Measurements from ENCODE around the gene CABP4.
A peak's percentile ranks its signal among the peaks of the same experiment; 100 is the strongest.
"Not testable (repeated sequence)": the region's sequence is repeated elsewhere in the genome, so short reads cannot be mapped to it uniquely, and the experiment has no call there.

CABP4 gene

DNA sequence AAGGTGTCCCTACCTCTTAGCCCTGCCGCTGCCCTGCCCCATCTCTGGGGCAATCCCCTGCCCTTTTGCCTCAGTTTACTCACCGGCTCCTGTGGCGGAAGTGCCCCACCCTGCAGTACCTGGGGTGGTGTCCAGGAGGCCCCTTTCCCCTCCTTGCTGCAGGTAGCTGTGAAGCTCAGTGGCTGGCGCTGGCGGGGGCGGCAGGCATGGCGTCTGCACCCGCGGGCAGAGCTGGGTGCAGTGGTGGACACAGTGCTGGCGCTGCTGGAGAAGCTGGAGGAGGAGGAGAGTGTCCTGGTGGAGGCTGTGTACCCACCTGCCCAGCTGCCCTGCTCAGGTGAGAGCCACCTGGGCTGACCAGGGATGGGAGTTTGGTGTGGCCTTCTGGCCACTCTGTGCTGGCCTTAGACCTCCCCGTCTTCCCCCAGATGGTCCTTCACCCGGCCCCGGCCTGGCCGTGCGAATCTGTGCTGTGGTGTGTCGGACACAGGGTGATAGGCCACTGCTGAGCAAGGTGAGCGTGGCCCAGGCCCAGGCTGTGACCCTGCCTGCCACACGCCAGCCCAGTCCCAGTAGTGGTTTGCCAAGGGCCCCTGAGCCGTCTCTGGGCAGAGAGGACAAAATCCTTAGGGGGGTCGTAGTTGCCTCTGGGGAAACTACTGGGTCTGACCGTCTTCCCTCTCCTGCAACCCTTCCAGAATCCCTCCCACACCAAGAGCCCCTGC is 35.7 kb upstream of the CABP4 start:
- DNase-seq, result no peak

GRCh38 chr11:67420147-67420645 is 35.0 kb upstream of the CABP4 start:
- no peak for DNase-seq

DNA sequence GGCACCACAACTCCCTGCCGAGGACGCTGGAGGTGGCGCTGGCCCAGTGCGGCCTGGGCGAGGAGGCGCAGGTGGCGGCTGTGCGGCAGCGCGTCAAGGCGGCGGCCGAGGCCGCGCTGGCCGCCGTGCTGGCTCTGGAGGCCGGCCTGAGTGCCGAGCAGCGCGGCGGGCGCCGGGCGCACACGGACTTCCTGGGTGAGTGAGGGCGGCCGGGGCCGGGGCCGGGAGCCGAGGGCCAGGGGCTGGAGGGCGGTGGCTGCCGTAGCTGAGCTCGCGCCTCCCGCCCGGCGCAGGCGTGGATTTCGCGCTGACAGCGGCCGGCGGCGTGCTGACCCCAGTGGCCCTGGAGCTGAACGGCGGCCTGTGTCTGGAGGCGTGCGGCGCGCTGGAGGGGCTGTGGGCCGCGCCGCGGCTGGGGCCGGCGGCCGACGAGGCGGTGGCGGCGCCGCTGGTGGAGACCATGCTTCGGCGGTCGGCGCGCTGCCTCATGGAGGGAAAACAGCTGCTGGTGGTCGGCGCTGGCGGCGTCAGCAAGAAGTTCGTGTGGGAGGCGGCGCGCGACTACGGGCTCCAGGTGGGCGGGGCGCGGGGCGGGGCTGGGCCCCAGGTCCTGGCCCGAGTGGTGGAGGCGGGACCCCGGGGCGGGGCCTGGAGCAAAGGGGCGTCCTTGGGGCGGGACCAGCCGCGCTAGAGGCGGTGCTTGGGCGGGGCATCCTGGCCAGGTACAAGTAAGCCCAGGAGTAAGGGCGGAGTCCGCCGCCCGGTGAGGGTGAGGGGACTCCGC is 34.3 kb upstream of the CABP4 start:
- peak; percentile 98 for DNase-seq

- no peak for DNase-seq
Observed at GRCh38 chr11:67421430-67422031, 33.6 kb upstream of the CABP4 start.

DNA sequence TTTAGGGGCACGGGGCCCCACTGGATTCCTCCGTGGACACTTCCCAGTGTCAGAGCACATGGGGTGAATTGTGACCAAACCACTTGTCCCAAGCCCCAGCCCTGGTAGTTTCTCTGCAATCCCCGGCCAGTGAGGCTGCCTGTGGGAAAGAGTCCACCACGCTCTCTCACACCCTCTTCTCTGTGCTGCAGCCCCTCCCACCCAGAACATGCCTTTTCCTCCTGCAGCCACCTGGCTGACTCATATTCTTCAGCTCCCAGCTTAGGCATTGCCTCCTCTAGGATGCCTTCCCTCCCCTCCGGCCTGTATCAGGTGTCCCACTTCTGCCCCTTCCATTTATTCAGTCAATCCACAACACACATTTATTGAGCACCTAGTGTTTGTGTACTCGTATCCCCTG is 32.3 kb upstream of the CABP4 start:
- DNase-seq, result no peak

GRCh38 chr11:67423466-67423865 is 31.7 kb upstream of the CABP4 start:
- DNase-seq, result no peak

DNA sequence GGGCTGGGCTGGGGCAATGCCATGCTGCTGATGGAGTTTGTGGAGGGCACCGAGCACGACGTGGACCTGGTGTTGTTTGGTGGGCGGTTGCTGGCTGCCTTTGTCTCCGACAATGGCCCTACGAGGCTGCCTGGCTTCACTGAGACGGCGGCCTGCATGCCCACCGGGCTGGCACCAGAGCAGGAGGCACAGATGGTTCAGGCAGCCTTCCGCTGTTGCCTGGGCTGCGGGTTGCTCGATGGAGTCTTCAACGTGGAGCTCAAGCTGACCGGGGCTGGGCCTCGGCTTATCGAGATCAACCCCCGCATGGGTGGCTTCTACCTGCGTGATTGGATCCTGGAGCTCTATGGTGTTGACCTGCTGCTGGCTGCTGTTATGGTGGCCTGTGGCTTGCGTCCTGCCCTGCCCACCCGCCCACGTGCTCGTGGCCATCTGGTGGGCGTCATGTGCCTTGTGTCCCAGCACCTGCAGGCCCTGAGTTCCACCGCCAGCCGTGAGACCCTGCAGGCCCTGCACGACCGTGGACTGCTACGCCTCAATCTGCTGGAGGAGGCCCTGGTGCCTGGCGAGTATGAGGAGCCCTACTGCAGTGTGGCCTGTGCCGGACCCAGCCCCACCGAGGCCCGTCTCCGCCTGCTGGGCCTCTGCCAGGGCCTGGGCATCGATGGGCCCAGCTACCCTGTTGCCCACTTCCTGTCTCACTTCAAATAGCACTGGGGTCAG is 31.1 kb upstream of the CABP4 start:
- DNase-seq, result no peak

- not testable (repeated sequence) for DNase-seq
Observed at GRCh38 chr11:67427364-67427859, 27.7 kb upstream of the CABP4 start.

GRCh38 chr11:67428052-67429001 is 26.8 kb upstream of the CABP4 start, which contains the start of gene RPS6KB2:
Gene RPS6KB2, plus strand, starts transcription at chr11:67428494. Its CDS starts 52 bp downstream, at chr11:67428546.
- peak; percentile 98 for DNase-seq

- DNase-seq, result no peak
Observed at GRCh38 chr11:67429038-67429668, 26.0 kb upstream of the CABP4 start.

GRCh38 chr11:67429722-67430121 is 25.4 kb upstream of the CABP4 start:
- no peak for DNase-seq

DNA sequence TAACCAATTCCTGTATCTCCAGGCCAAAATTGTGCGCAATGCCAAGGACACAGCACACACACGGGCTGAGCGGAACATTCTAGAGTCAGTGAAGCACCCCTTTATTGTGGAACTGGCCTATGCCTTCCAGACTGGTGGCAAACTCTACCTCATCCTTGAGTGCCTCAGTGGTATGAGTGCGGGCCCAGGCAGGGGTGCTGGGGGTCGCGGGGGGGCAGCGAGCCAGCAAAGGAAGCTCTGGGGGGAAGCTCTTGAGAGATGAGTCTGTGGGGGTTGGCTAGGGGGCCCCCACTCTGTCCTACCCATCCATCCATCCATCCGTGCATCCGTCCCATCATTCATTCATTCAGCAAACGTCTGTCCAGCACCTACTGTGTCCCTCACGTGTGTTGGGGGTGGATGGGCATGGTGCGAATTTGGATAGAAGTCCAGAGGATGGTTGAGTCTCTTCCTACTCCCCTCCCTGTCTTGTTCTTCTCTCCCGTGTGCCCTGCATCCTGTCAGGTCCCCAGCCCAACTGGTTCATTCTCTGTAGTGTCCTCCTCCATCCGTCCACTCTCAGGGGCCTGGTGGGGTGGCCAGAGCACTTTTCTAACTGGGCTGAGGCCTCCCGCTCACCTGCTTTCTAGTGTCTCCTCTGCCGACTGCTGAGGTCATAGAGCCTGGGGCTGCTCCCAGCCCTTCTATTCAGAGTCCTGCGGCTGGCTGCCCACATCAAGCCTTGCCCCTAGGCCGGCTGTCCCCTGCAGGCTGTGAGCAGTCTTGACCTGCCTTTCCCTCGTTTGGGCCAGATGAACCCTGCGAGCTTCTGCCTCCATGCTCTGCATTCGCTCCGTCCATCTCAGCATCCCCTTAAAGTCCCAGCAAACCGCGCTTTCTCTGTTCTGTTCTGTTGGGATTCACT is 23.6 kb upstream of the CABP4 start:
- DNase-seq, result no peak

DNA sequence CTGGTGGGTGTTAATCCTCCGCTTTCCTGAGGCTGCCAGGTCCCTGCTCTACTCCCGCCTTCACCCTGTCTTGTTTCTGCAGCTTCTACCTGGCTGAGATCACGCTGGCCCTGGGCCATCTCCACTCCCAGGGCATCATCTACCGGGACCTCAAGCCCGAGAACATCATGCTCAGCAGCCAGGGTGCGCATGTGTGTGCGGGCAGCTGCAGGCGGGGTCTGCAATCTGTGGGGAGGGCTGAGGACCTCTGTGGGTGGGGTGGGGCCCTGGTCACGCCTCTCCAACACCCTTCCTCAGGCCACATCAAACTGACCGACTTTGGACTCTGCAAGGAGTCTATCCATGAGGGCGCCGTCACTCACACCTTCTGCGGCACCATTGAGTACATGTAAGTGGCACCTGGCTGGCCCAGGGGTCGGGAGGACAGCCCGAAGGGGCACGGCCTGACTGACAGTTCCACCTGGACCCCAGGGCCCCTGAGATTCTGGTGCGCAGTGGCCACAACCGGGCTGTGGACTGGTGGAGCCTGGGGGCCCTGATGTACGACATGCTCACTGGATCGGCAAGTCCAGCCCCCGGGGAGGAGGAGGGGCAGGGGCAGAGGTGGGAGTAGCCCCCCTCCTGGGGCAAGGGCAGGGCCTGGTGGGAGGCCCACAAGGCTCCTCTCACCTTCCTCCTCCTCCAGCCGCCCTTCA is 22.4 kb upstream of the CABP4 start:
- DNase-seq, result no peak

DNA sequence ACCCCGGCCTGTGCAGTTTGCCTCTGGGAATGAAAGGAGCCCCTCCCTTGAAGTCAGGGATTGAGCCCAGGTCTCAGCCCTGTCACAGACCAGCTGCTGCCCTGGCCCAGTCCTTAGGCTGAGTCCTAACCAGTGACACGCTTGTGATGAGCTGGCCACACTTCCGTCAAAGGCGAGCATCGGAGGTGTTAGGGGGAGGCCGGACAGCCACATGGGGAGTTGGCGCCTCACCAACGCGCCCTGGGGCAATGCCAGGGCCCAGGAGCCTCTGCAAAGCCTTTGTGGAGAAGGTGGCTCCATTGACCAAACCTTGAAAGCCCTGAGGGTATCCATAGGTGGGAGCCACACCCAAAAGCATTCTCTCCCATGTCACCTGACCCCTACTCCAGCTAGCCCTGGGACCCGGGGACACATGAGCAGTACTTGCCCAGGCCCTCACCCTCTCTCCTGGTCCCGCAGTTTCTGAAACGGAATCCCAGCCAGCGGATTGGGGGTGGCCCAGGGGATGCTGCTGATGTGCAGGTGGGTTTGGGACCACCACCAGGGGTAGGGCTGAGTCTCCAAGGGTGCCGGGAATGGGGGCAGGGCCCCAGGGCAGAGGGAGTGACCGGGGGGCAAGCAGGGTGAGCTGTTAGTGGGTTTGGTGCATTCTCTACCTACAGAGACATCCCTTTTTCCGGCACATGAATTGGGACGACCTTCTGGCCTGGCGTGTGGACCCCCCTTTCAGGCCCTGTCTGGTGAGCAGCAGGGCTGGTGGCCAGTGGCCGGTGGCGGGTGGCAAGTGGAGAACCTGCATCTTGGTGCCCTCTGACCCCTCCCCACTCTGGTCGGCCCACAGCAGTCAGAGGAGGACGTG is 21.4 kb upstream of the CABP4 start:
- no peak for DNase-seq

DNA sequence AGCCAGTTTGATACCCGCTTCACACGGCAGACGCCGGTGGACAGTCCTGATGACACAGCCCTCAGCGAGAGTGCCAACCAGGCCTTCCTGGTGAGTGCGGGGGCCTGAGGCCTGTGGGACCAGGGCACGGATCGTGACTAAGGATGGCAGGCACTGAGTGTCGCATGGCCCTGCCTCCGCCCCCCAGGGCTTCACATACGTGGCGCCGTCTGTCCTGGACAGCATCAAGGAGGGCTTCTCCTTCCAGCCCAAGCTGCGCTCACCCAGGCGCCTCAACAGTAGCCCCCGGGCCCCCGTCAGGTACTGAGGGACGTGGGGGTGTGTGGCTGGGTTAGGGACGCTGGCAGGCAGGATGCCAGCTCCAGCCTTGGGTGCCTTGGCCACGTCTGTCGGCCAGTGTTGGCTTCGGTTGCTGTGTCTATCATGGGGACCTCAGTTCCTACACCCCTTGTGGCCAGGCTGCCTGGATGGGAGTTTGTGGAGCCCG is 20.7 kb upstream of the CABP4 start:
- DNase-seq, result no peak

DNA sequence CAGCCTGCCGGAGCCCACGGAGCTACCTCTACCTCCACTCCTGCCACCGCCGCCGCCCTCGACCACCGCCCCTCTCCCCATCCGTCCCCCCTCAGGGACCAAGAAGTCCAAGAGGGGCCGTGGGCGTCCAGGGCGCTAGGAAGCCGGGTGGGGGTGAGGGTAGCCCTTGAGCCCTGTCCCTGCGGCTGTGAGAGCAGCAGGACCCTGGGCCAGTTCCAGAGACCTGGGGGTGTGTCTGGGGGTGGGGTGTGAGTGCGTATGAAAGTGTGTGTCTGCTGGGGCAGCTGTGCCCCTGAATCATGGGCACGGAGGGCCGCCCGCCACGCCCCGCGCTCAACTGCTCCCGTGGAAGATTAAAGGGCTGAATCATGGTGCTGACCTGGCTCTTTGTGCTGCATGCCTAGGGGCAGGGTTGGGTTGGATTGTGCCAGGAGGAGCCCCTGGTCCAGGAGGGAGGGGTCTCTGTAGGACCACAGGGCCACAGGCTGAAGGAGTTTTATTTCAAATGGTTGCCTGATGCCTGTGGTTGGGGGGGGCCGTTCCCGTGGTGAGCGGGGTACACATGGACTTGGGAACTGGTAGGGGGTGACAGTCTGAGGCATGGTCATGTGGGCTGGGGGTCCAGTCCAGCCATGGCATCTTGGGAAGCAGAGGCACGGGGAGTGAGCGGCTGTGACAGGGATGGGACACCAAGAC is 20.0 kb upstream of the CABP4 start:
- no peak for DNase-seq

DNA sequence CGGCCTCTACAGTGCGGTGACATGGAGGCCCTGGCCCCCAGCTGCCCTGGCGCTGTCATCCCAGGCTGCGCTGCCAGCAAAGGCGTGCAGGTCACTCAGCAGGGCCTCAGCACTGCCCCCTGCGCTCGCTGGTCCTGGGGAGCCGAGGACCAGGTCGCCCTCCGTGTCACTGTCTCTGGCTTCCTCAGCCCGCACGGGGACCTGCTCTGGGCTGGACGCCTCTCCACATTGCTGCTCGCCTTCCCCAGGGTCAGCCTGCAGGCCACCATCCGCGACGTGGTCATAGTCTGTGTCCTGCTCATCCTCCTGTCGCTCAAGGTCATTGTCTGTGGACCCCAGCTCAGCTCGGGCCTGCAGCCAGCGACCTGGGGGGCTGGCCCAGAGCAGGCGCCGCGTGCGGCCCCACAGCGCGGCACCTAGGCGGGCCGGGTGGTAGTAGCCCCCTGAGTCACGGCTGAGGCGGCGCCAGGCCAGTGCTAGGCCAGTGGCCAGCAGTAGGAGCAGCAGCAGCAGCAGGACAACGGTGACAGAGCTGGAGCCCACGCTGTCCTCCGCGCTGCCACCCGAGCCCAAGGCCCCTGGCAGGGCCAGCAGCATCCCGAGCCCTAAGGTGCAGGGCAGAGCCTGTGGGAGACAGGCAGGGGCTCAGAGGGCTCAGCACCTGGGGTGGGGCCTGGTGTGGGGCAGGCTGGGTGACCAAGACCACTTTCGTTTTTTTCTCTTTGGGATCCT is 19.3 kb upstream of the CABP4 start:
- no peak for DNase-seq

Data from CD4-positive, alpha-beta T cell treated with Interleukin-21 for 1 hour (primary cell).